ENCODE results near the gene TBXAS1. TPM values are rescaled to one million over a fixed set of nuclear protein-coding genes. Genes with fewer than 3 reads are reported as not detected.

The TBXAS1 gene
- total and polyA plus RNA-seq, 2 experiments from 2014 or later = 1.3 TPM; not detected in 1

DNA sequence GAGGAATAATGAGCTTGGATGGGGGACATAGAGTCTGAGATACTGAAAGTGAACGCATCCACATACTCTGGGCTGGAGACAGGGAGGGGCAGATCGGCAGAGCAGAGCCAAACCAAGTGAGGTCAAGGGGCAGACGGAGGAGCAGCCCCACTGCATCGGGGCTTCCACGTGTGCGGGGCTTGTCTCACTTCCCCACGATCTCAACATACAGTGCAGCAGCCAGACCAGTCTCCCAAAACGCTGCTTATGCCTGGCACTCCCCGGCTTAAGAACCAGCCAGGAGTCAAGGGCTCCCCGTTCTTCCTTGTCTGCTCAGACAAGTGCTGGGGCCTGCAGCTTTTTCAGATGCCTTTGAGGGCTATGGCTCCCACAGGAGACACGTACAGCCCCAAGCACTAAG lies 190.1 kb downstream of the TBXAS1 start:
- H3K79me2 ChIP-seq (replicated peaks; ENCODE audit: insufficient read depth) = no peaks in the 10 kb centered on the region
- no peak overlapping the region for H3K4me3 Mint-ChIP-seq
- no peak overlapping the region for H3K4me3 ChIP-seq
- H3K27ac Mint-ChIP-seq = no peak overlapping the region
- no peak overlapping the region for H2AFZ ChIP-seq
- no peaks in the 10 kb centered on the region for H4K20me1 ChIP-seq (replicated peaks; ENCODE audit: insufficient read depth)
- no peaks in the 10 kb centered on the region for H3F3A ChIP-seq (replicated peaks; ENCODE audit: low read depth)
- H3K9me3 Mint-ChIP-seq = no peaks in the 10 kb centered on the region
- TF ChIP-seq, protein P1, sequence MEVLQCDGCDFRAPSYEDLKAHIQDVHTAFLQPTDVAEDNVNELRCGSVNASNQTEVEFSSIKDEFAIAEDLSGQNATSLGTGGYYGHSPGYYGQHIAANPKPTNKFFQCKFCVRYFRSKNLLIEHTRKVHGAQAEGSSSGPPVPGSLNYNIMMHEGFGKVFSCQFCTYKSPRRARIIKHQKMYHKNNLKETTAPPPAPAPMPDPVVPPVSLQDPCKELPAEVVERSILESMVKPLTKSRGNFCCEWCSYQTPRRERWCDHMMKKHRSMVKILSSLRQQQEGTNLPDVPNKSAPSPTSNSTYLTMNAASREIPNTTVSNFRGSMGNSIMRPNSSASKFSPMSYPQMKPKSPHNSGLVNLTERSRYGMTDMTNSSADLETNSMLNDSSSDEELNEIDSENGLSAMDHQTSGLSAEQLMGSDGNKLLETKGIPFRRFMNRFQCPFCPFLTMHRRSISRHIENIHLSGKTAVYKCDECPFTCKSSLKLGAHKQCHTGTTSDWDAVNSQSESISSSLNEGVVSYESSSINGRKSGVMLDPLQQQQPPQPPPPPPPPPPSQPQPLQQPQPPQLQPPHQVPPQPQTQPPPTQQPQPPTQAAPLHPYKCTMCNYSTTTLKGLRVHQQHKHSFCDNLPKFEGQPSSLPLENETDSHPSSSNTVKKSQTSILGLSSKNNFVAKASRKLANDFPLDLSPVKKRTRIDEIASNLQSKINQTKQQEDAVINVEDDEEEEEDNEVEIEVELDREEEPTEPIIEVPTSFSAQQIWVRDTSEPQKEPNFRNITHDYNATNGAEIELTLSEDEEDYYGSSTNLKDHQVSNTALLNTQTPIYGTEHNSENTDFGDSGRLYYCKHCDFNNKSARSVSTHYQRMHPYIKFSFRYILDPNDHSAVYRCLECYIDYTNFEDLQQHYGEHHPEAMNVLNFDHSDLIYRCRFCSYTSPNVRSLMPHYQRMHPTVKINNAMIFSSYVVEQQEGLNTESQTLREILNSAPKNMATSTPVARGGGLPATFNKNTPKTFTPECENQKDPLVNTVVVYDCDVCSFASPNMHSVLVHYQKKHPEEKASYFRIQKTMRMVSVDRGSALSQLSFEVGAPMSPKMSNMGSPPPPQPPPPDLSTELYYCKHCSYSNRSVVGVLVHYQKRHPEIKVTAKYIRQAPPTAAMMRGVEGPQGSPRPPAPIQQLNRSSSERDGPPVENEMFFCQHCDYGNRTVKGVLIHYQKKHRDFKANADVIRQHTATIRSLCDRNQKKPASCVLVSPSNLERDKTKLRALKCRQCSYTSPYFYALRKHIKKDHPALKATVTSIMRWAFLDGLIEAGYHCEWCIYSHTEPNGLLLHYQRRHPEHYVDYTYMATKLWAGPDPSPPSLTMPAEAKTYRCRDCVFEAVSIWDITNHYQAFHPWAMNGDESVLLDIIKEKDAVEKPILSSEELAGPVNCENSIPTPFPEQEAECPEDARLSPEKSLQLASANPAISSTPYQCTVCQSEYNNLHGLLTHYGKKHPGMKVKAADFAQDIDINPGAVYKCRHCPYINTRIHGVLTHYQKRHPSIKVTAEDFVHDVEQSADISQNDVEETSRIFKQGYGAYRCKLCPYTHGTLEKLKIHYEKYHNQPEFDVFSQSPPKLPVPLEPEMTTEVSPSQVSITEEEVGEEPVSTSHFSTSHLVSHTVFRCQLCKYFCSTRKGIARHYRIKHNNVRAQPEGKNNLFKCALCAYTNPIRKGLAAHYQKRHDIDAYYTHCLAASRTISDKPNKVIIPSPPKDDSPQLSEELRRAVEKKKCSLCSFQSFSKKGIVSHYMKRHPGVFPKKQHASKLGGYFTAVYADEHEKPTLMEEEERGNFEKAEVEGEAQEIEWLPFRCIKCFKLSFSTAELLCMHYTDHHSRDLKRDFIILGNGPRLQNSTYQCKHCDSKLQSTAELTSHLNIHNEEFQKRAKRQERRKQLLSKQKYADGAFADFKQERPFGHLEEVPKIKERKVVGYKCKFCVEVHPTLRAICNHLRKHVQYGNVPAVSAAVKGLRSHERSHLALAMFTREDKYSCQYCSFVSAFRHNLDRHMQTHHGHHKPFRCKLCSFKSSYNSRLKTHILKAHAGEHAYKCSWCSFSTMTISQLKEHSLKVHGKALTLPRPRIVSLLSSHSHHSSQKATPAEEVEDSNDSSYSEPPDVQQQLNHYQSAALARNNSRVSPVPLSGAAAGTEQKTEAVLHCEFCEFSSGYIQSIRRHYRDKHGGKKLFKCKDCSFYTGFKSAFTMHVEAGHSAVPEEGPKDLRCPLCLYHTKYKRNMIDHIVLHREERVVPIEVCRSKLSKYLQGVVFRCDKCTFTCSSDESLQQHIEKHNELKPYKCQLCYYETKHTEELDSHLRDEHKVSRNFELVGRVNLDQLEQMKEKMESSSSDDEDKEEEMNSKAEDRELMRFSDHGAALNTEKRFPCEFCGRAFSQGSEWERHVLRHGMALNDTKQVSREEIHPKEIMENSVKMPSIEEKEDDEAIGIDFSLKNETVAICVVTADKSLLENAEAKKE (CRISPR knock-in tag; IDR thresholded peaks at IDR 0.05) = no peak
- no peak for TF ChIP-seq ZNF114 (CRISPR knock-in tag; IDR thresholded peaks at IDR 0.05)
- TF ChIP-seq, protein P2, sequence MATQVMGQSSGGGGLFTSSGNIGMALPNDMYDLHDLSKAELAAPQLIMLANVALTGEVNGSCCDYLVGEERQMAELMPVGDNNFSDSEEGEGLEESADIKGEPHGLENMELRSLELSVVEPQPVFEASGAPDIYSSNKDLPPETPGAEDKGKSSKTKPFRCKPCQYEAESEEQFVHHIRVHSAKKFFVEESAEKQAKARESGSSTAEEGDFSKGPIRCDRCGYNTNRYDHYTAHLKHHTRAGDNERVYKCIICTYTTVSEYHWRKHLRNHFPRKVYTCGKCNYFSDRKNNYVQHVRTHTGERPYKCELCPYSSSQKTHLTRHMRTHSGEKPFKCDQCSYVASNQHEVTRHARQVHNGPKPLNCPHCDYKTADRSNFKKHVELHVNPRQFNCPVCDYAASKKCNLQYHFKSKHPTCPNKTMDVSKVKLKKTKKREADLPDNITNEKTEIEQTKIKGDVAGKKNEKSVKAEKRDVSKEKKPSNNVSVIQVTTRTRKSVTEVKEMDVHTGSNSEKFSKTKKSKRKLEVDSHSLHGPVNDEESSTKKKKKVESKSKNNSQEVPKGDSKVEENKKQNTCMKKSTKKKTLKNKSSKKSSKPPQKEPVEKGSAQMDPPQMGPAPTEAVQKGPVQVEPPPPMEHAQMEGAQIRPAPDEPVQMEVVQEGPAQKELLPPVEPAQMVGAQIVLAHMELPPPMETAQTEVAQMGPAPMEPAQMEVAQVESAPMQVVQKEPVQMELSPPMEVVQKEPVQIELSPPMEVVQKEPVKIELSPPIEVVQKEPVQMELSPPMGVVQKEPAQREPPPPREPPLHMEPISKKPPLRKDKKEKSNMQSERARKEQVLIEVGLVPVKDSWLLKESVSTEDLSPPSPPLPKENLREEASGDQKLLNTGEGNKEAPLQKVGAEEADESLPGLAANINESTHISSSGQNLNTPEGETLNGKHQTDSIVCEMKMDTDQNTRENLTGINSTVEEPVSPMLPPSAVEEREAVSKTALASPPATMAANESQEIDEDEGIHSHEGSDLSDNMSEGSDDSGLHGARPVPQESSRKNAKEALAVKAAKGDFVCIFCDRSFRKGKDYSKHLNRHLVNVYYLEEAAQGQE (IDR thresholded peaks at IDR 0.05; ENCODE audit: unreplicated experiment) = no peak
- no peak for TF ChIP-seq STAT1 (IDR thresholded peaks at IDR 0.05; ENCODE audit: unreplicated experiment)
- no peak for TF ChIP-seq CREB1 (CRISPR knock-in tag; IDR thresholded peaks at IDR 0.05; ENCODE audit: low read depth)
- TF ChIP-seq, protein P3, sequence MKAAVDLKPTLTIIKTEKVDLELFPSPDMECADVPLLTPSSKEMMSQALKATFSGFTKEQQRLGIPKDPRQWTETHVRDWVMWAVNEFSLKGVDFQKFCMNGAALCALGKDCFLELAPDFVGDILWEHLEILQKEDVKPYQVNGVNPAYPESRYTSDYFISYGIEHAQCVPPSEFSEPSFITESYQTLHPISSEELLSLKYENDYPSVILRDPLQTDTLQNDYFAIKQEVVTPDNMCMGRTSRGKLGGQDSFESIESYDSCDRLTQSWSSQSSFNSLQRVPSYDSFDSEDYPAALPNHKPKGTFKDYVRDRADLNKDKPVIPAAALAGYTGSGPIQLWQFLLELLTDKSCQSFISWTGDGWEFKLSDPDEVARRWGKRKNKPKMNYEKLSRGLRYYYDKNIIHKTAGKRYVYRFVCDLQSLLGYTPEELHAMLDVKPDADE (IDR thresholded peaks at IDR 0.05) = no peak
- no peak for TF ChIP-seq ZNF331 (CRISPR knock-in tag; IDR thresholded peaks at IDR 0.05; ENCODE audit: low read depth)
- no peak for TF ChIP-seq EZH2phosphoT487 (IDR thresholded peaks at IDR 0.05; ENCODE audit: unreplicated experiment)
- TF ChIP-seq, protein P4, sequence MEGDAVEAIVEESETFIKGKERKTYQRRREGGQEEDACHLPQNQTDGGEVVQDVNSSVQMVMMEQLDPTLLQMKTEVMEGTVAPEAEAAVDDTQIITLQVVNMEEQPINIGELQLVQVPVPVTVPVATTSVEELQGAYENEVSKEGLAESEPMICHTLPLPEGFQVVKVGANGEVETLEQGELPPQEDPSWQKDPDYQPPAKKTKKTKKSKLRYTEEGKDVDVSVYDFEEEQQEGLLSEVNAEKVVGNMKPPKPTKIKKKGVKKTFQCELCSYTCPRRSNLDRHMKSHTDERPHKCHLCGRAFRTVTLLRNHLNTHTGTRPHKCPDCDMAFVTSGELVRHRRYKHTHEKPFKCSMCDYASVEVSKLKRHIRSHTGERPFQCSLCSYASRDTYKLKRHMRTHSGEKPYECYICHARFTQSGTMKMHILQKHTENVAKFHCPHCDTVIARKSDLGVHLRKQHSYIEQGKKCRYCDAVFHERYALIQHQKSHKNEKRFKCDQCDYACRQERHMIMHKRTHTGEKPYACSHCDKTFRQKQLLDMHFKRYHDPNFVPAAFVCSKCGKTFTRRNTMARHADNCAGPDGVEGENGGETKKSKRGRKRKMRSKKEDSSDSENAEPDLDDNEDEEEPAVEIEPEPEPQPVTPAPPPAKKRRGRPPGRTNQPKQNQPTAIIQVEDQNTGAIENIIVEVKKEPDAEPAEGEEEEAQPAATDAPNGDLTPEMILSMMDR (conservative IDR thresholded peaks at IDR 0.05; ENCODE audit: low read depth in 2 of 2) = no peak
- TF ChIP-seq POLR2AphosphoS5 (IDR thresholded peaks at IDR 0.05; ENCODE audit: low read depth) = no peak
- no peak for TF ChIP-seq EZH2 (IDR thresholded peaks at IDR 0.05; ENCODE audit: low read depth, unreplicated experiment)
- TF ChIP-seq NANOG (IDR thresholded peaks at IDR 0.05; ENCODE audit: borderline replicate concordance) = no peak
- TF ChIP-seq JUNB (IDR thresholded peaks at IDR 0.05; ENCODE audit: unreplicated experiment) = no peak
- H3K36me3 ChIP-seq (ENCODE audit: insufficient read depth) = no peaks in the 10 kb centered on the region
- no peaks in the 10 kb centered on the region for H3K4me1 ChIP-seq (ENCODE audit: insufficient read depth)
- no peaks in the 10 kb centered on the region for H3K27me3 ChIP-seq (ENCODE audit: insufficient read depth)
- H3K27me3 Mint-ChIP-seq (ENCODE audit: insufficient read depth, low read depth, poor library complexity) = peaks cover 12% of the 10 kb centered on the region
- ATAC-seq (no peak), DNase-seq (ENCODE audit: low spot score) (no peak)
- no peaks in the 10 kb centered on the region for H3K9me2 ChIP-seq (ENCODE audit: insufficient read depth)
- no peak overlapping the region for H3K4me2 ChIP-seq
- H3K27ac ChIP-seq (ENCODE audit: low read depth) = no peak overlapping the region
- no peaks in the 10 kb centered on the region for H3K4me1 Mint-ChIP-seq
- H3K36me3 Mint-ChIP-seq (ENCODE audit: low read depth) = no peaks in the 10 kb centered on the region; the same call in 2 of the 3 replicates
